ENCODE data around the gene RAB40B.

The RAB40B gene

DNA sequence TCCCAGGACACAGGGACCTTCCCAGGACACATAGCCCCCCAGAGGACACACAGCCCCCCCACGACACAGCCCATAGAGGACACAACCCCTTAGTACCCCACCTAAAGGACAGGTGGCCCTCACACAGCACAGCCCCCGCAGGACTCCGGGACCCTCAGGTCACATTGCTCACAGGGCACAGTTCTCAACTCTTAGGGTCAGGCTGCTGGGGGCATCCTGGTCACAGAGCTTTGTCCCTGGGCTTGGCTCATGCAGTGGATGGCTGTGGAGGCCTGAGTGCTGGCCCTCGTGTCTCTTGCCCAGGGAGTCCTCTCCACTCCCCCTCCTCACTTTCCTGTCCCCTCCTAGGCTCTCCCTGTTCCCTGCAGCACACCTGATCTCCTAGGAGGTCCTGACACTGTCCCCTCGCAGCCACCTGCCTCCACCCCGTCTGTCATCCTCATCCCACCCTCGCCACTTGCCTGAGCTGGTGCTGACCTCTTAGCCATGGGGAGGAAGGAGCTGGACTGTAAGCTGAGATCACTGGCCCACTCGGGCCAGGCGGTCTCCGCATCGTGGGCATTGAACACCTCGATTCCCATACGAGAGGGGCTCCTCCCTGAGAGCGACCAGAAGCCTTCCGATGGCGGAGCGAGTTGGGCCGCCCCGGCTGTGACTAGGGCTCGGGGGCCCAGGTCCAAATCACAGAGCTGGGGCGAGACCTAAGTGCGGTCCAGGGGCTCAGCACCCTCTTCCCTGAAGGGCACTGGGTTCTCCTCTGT lies 48.8 kb downstream of the RAB40B start:
- no peak for DNase-seq (ENCODE audit: low spot score)

DNA sequence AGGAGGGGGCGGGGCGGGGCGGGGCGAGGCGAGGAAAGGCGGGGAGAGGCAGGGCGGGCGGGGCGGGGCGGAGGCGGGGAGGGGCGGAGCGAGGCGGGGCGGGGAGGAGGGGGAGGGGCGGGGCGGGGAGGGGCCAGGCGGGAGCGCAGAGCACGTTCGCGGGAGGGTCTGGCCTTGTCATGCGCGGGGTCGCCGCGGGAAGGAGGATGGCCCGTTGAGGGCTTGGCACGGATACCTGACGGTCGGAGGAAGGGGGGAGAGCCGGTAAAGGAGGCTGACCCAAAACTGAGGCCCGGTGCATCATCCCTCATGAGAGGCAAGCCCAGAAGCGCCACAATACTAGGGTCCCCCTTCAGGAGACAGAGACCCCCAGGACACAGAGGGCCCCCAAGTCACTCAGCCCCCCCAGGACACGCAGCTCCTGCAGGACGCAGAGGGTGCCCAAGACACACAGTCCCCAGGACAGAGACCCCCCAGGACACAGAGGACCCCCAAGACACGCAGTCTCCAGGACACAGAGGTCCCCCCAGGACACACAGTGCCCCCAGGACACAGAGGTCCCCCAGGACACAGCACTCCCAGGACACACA lies 49.7 kb downstream of the RAB40B start:
- peak; percentile 42 for DNase-seq (ENCODE audit: low spot score)

GRCh38 chr17:82648165-82648668 lies 50.3 kb downstream of the RAB40B start, which contains the start of gene WDR45B:
Gene WDR45B (minus strand): TSS chr17:82648444. CDS start chr17:82648340, 104 bp downstream.
- DNase-seq (ENCODE audit: low spot score) = peak; percentile 98

DNA sequence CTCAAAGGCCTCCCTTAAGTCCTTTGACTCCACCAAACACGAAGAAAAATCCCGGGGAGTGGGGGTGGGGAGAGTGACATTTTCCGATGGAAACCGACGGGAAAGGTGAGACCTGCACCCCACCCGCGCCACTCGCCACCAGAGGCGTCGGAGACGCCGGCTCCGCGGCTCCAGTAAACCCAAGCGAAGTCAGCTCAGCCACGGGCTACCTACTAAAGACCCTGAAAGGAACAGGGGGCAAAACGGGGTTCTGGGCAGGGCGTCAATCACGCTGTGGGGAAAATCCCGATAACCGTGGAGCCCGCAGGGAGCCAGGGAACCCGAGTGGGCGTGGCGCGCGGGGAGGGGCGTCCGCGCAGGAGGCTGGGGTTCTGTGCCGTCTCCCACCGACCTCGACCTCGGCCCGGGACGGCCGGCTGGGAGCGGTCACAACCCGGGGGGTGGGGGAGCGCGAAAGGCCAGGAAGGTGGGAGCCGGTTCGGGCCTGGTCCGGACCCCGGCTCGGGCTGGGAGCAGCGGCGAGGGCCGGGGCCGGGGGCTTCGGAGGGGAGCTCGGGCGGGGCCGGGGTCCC lies 50.8 kb downstream of the RAB40B start:
- DNase-seq (ENCODE audit: low spot score) = no peak

- no peak for DNase-seq (ENCODE audit: low spot score)
Measured at GRCh38 chr17:82645516-82645915, 53.0 kb downstream of the RAB40B start.

GRCh38 chr17:82644148-82644547 lies 54.4 kb downstream of the RAB40B start:
- no peak for DNase-seq (ENCODE audit: low spot score)

GRCh38 chr17:82642022-82642421 lies 56.5 kb downstream of the RAB40B start:
- no peak for DNase-seq (ENCODE audit: low spot score)

DNA sequence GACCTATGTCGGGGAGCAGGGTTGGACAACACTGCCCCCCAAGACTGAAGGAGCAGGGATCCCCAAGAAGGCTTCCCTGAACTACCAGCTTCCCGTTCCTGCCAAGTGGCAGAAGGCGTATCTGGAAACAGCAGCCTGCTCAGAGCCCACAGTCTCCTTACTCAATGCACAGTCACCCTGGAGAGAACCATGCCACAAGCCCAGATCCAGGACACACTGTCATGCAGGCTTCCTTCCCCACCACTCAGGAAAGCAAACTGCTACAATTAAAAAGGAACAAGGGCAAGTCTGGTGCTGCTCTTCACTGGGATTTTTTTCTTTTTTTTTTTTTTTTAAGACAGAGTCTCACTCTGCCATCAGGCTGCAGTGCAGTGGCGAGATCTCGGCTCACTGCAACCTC lies 58.5 kb downstream of the RAB40B start:
- DNase-seq (ENCODE audit: low spot score) = no peak

GRCh38 chr17:82639628-82640027 lies 58.9 kb downstream of the RAB40B start:
- DNase-seq (ENCODE audit: low spot score) = no peak

DNA sequence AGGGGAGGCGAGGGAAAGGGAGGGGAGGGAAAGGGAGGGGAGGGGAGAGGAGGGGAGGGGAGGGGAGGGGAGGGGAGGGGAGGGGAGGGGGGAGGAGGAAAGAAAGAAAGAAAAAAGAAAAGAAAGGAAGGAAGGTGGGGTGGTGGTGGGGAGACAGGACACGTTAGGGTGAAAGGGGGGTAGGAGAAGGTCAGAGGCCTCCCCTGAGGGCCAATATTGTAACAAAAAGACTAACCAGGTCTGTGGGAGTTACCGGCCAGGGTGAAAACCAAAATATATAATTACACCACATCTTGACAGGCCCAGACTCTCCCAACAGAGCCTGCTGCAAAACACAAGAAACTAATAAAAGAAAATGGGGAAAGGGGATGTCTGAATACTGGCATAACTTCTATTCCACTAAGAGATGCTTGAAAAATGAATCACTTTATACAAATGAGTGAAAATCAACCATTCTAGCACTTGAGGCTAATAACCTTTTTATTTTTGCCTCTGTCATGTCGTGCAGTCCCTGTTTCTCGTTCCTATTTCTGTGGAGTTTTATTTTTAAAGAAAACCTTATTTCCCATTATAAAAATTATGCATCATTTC lies 60.2 kb downstream of the RAB40B start:
- DNase-seq (ENCODE audit: low spot score) = no peak

GRCh38 chr17:82636626-82637598 lies 61.6 kb downstream of the RAB40B start:
- DNase-seq (ENCODE audit: low spot score) = no peak

DNA sequence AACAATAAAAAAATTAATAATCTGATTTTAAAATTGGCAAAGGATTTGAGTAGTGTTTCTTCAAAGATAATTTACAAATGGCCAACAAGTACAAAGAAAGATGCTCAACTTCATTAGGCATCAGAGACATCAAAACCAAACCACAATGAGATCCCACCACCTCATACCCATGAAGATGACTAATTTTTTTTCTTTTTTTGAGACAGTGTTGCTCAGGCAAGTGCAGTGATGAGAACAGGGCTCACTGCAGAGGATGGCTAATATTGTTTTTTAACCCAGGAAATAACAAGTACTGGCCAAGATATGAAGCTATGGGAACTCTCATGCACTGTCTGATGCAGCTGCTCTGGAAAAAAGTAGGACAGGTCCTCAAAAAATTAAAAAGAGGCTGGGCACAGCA lies 65.2 kb downstream of the RAB40B start:
- DNase-seq (ENCODE audit: low spot score) = no peak

- no peak for DNase-seq (ENCODE audit: low spot score)
Measured at GRCh38 chr17:82632451-82632850, 66.0 kb downstream of the RAB40B start.

GRCh38 chr17:82631544-82631943 lies 67.0 kb downstream of the RAB40B start:
- DNase-seq (ENCODE audit: low spot score) = no peak

DNA sequence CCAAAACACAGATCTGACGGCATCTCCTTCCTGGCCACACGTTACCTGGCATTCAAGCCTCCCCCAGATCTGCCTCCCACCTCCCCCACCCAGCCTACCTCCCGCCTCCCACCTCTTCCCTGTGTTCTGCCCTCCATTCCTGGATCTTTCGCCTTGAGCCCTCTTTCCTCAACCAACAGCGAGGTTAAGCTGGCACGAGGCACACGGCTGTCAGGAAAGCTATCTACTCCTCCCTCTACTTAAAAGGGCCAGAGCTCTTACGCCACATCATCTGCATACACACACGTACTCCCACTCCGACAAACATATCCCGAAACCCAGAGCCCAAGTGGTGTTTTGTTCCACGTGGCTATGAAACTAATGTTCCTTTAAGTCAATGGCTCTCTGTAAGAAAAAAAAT lies 68.3 kb downstream of the RAB40B start:
- no peak for DNase-seq (ENCODE audit: low spot score)

DNA sequence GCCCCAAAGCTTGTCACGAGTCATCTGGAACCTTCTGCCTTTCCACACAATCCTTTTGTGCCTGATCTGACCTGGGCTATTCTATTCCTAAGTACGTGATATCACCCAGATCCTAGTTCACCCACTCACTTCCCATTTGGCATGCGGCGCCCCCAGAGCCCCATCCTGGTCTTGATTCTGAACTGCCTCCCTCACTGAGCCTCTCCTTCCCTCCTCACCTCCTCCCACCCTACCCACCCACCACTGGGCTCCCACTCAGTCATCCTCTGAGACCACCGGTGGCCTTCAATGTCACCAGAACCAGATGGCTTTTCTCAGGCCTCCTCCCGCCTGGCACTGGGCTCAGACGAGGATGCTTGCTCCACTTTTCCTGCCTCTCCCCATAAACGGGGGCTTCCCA lies 68.8 kb downstream of the RAB40B start:
- DNase-seq (ENCODE audit: low spot score) = no peak

- no peak for DNase-seq (ENCODE audit: low spot score)
Measured at GRCh38 chr17:82627405-82627804, 71.1 kb downstream of the RAB40B start.

DNA sequence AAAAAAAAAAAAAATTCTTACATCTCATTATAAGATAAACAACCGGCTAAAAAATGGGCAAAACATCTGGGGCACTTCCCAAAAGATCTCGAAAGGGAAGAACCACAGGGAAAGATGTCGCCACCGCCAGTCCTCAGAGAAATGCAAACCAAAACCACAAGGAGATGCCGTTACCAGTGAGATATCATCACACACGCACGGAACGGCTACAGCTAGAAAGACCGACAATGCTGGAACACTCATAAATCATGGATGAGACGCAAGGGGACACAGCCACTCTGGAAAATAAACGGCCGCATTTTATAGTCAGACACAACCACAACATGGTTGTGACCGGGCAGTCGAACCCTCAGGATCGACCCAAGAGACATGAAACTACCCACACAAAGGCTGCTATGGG lies 74.8 kb downstream of the RAB40B start:
- DNase-seq (ENCODE audit: low spot score) = no peak

- no peak for DNase-seq (ENCODE audit: low spot score)
Measured at GRCh38 chr17:82619641-82620040, 78.9 kb downstream of the RAB40B start.

- no peak for DNase-seq (ENCODE audit: low spot score)
Measured at GRCh38 chr17:82619211-82619610, 79.3 kb downstream of the RAB40B start.

GRCh38 chr17:82616021-82616711 lies 82.3 kb downstream of the RAB40B start:
- DNase-seq (ENCODE audit: low spot score) = no peak
